Measurements from ENCODE around the gene TREX2. TPM values are rescaled to one million over a fixed set of nuclear protein-coding genes. Genes with fewer than 3 reads are reported as not detected.

TREX2 gene
- polyA plus RNA-seq, 1 donor from 2014 or later: not detected

- Histone ChIP-seq H3K27ac (ENCODE audit: low read length) (no peak overlapping the region), H3K79me2 (replicated peaks; ENCODE audit: insufficient read depth, low read length) (no peaks in the 10 kb centered on the region), H3F3A (ENCODE audit: insufficient read depth, low read length, poor library complexity, severe bottlenecking) (no peaks in the 10 kb centered on the region), H4K20me1 (ENCODE audit: insufficient read depth) (no peaks in the 10 kb centered on the region), H3K9me3 (ENCODE audit: low read length) (no peaks in the 10 kb centered on the region), H3K4me3 (ENCODE audit: low read length) (no peak overlapping the region), H3K9ac (ENCODE audit: low read length) (no peak overlapping the region), H3K36me3 (ENCODE audit: insufficient read depth, low read length) (no peaks in the 10 kb centered on the region), H3K27me3 (ENCODE audit: insufficient read depth, low read depth, low read length) (no peaks in the 10 kb centered on the region), H3K4me2 (ENCODE audit: low read length) (no peak overlapping the region), H3K9me2 (ENCODE audit: insufficient read depth, low read length) (no peaks in the 10 kb centered on the region), H2AFZ (ENCODE audit: low read depth, low read length) (no peak overlapping the region)
- TF ChIP-seq RAD21 (conservative IDR thresholded peaks at IDR 0.05): no peak
- TF ChIP-seq REST (IDR thresholded peaks at IDR 0.05; ENCODE audit: borderline replicate concordance): no peak
- TF ChIP-seq TAF1 (IDR thresholded peaks at IDR 0.05; ENCODE audit: low read depth): no peak
- TF ChIP-seq CTCF (IDR thresholded peaks at IDR 0.05; ENCODE audit: poor library complexity, severe bottlenecking): no peak
- no peak for TF ChIP-seq POLR2AphosphoS5 (IDR thresholded peaks at IDR 0.05)
Observed at GRCh38 chrX:153450949-153451277, 5.1 kb upstream of the TREX2 start.

GRCh38 chrX:153450114-153450948 lies 4.5 kb upstream of the TREX2 start:
- Histone ChIP-seq H3K4me3 (ENCODE audit: low read length) (no peak overlapping the region), H3F3A (ENCODE audit: insufficient read depth, low read length, poor library complexity, severe bottlenecking) (no peaks in the 10 kb centered on the region), H3K36me3 (ENCODE audit: insufficient read depth, low read length) (no peaks in the 10 kb centered on the region), H2AFZ (ENCODE audit: low read depth, low read length) (no peak overlapping the region), H3K79me2 (replicated peaks; ENCODE audit: insufficient read depth, low read length) (no peaks in the 10 kb centered on the region), H4K20me1 (ENCODE audit: insufficient read depth) (no peaks in the 10 kb centered on the region), H3K9ac (ENCODE audit: low read length) (no peak overlapping the region), H3K27ac (ENCODE audit: low read length) (no peak overlapping the region), H3K27me3 (ENCODE audit: insufficient read depth, low read depth, low read length) (no peaks in the 10 kb centered on the region), H3K4me2 (ENCODE audit: low read length) (no peak overlapping the region), H3K9me3 (ENCODE audit: low read length) (no peaks in the 10 kb centered on the region), H3K9me2 (ENCODE audit: insufficient read depth, low read length) (no peaks in the 10 kb centered on the region)
- TF ChIP-seq SMC3 (conservative IDR thresholded peaks at IDR 0.05; ENCODE audit: poor library complexity): no peak

- Histone ChIP-seq H4K20me1 (ENCODE audit: insufficient read depth) (no peaks in the 10 kb centered on the region), H3K4me3 (ENCODE audit: low read length) (no peak overlapping the region), H3K27ac (ENCODE audit: low read length) (no peak overlapping the region), H3K9me2 (ENCODE audit: insufficient read depth, low read length) (no peaks in the 10 kb centered on the region), H3K36me3 (ENCODE audit: insufficient read depth, low read length) (no peaks in the 10 kb centered on the region), H3K9me3 (ENCODE audit: low read length) (no peaks in the 10 kb centered on the region), H3K79me2 (replicated peaks; ENCODE audit: insufficient read depth, low read length) (no peaks in the 10 kb centered on the region), H2AFZ (ENCODE audit: low read depth, low read length) (no peak overlapping the region), H3K4me2 (ENCODE audit: low read length) (no peak overlapping the region), H3K27me3 (ENCODE audit: insufficient read depth, low read depth, low read length) (no peaks in the 10 kb centered on the region), H3K9ac (ENCODE audit: low read length) (no peak overlapping the region), H3F3A (ENCODE audit: insufficient read depth, low read length, poor library complexity, severe bottlenecking) (no peaks in the 10 kb centered on the region)
- TF ChIP-seq SMC3 (conservative IDR thresholded peaks at IDR 0.05; ENCODE audit: poor library complexity): no peak
- no peak for TF ChIP-seq CTCF (IDR thresholded peaks at IDR 0.05; ENCODE audit: poor library complexity, severe bottlenecking)
- no peak for TF ChIP-seq TAF1 (IDR thresholded peaks at IDR 0.05; ENCODE audit: low read depth)
- no peak for TF ChIP-seq MXI1 (conservative IDR thresholded peaks at IDR 0.05; ENCODE audit: poor library complexity, severe bottlenecking)
- TF ChIP-seq RAD21 (conservative IDR thresholded peaks at IDR 0.05): no peak
Observed at GRCh38 chrX:153449368-153450113, 3.7 kb upstream of the TREX2 start.
